ENCODE measurements around the gene NMNAT2. TPM values are rescaled to one million over a fixed set of nuclear protein-coding genes. Genes with fewer than 3 reads are reported as not detected.
"Not testable (repeated sequence)": the region's sequence is repeated elsewhere in the genome, so short reads cannot be mapped to it uniquely, and the experiment has no call there.

Gene NMNAT2
- polyA plus RNA-seq, 4 donors: 0.34 to 2.3 TPM; not detected in 2

DNA sequence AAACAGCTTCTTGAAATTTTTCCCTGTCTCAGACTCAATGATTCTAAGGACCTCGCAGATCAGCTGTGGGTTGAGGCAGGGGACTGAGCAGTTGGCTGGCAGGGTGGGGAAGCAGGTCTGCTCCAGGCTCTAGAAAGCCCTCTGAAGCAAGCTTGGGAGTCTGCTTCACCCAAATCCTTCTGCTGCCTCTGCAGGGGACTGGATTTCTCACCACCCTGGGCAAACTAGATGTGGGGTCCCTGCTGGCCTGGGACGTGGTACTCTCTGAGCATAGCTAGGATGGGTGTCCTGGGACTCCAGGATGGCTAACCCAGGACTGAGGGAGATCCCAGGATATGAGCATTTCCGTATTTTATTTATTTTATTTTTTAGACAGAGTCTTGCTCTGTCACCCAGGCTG, 142.9 kb downstream of the NMNAT2 start:
- Histone ChIP-seq H3K9me3 (ENCODE audit: control insufficient read depth in 2 of 2, insufficient read depth in 1 of 2, low read depth in 1 of 2, low read length in 1 of 2) (no peaks in the 10 kb centered on the region), H3K36me3 (ENCODE audit: control insufficient read depth in 3 of 3, insufficient read depth in 2 of 3, low read depth in 1 of 3, low read length in 3 of 3) (no peaks in the 10 kb centered on the region), H3K27me3 (ENCODE audit: control insufficient read depth in 3 of 3, insufficient read depth in 3 of 3, low read length in 3 of 3) (no peaks in the 10 kb centered on the region), H3K4me3 (ENCODE audit: low read depth in 1 of 3, low read length in 3 of 3) (no peak overlapping the region), H3K27ac (ENCODE audit: low read depth in 1 of 3, low read length in 2 of 3) (no peak overlapping the region), H3K4me1 (ENCODE audit: control insufficient read depth in 3 of 3, insufficient read depth in 2 of 3, low read depth in 1 of 3, low read length in 2 of 3) (peaks cover 0 to 24% (median 0%) of the 10 kb centered on the region in 3 donors)
- no peak for FAIRE-seq
- 76 to 86% (median 81%) methylated on average over 3 of the region's 3 CpGs for WGBS, 3 donors
- no peak for DNase-seq

GRCh38 chr1:183274836-183275235, 143.3 kb downstream of the NMNAT2 start:
- WGBS, 3 donors: 66 to 83% (median 66%) methylated on average over 3 of the region's 3 CpGs
- no peak for DNase-seq

DNA sequence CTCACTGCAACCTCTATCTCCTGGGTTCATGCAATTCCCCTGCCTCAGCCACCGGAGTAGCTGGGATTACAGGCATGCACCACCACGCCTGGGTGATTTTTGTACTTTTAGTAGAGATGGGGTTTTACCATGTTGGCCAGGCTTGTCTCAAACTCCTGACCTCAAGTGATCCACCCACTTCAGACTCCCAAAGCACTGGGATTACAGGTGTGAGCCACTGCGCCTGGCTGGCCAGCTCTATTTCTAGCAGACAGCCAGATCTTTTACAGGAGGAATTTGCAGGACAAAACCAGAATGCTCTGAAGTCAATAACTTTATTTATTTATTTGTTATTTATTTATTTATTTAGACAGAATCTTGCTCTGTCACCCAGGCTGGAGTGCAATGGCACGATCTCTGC, 144.2 kb downstream of the NMNAT2 start:
- FAIRE-seq; DNase-seq; H3K27me3 ChIP-seq (ENCODE audit: control insufficient read depth in 3 of 3, insufficient read depth in 3 of 3, low read length in 3 of 3); H3K9me3 ChIP-seq (ENCODE audit: control insufficient read depth in 2 of 2, insufficient read depth in 1 of 2, low read depth in 1 of 2, low read length in 1 of 2); H3K36me3 ChIP-seq (ENCODE audit: control insufficient read depth in 3 of 3, insufficient read depth in 2 of 3, low read depth in 1 of 3, low read length in 3 of 3); H3K4me3 ChIP-seq (ENCODE audit: low read depth in 1 of 3, low read length in 3 of 3); H3K27ac ChIP-seq (ENCODE audit: low read depth in 1 of 3, low read length in 2 of 3): not testable (repeated sequence)
- peaks cover 0 to 21% (median 0%) of the 10 kb centered on the region in 3 donors for H3K4me1 ChIP-seq (ENCODE audit: control insufficient read depth in 3 of 3, insufficient read depth in 2 of 3, low read depth in 1 of 3, low read length in 2 of 3)
- WGBS, 3 donors: 89 to 96% (median 89%) methylated on average over 4 of the region's 4 CpGs

More at GRCh38 chr1:183274836-183275235, 143.3 kb downstream of the NMNAT2 start:
- no peaks in the 10 kb centered on the region for H3K36me3 ChIP-seq (ENCODE audit: control insufficient read depth in 3 of 3, insufficient read depth in 2 of 3, low read depth in 1 of 3, low read length in 3 of 3)
- no peak overlapping the region for H3K27ac ChIP-seq (ENCODE audit: low read depth in 1 of 3, low read length in 2 of 3)
- no peaks in the 10 kb centered on the region for H3K9me3 ChIP-seq (ENCODE audit: control insufficient read depth in 2 of 2, insufficient read depth in 1 of 2, low read depth in 1 of 2, low read length in 1 of 2)
- no peak for FAIRE-seq
- peaks cover 0 to 24% (median 0%) of the 10 kb centered on the region in 3 donors for H3K4me1 ChIP-seq (ENCODE audit: control insufficient read depth in 3 of 3, insufficient read depth in 2 of 3, low read depth in 1 of 3, low read length in 2 of 3)
- H3K27me3 ChIP-seq (ENCODE audit: control insufficient read depth in 3 of 3, insufficient read depth in 3 of 3, low read length in 3 of 3): no peaks in the 10 kb centered on the region
- H3K4me3 ChIP-seq (ENCODE audit: low read depth in 1 of 3, low read length in 3 of 3): no peak overlapping the region

DNA sequence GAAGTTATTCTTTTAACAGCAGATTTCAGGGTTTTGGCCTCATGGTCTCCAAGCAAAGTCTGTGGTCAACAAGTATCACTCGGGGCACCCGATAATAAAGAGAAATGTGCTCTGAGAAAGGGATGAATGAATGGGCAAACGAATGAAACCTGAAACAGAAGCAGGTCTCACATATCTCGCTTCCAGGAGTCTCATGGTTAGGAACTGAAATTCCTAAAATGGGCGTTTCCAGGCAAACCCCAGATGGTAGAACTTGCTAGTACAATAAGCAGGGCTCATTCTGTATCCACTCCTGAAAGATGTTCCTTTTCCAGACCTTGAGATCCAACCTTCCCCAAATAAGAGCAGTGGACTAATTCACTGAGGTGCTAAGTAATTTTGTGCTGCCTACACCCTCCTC, 144.9 kb downstream of the NMNAT2 start:
- 83 to 89% (median 84%) methylated on average over 5 of the region's 5 CpGs for WGBS, 3 donors
- no peak for FAIRE-seq

GRCh38 chr1:183272390-183272848, 145.8 kb downstream of the NMNAT2 start:
- DNase-seq (no peak), FAIRE-seq (no peak)
- Histone ChIP-seq H3K27ac (ENCODE audit: low read depth in 1 of 3, low read length in 2 of 3) (no peak overlapping the region), H3K27me3 (ENCODE audit: control insufficient read depth in 3 of 3, insufficient read depth in 3 of 3, low read length in 3 of 3) (no peaks in the 10 kb centered on the region), H3K4me1 (ENCODE audit: control insufficient read depth in 3 of 3, insufficient read depth in 2 of 3, low read depth in 1 of 3, low read length in 2 of 3) (peaks cover 0 to 21% (median 0%) of the 10 kb centered on the region in 3 donors), H3K36me3 (ENCODE audit: control insufficient read depth in 3 of 3, insufficient read depth in 2 of 3, low read depth in 1 of 3, low read length in 3 of 3) (no peaks in the 10 kb centered on the region), H3K4me3 (ENCODE audit: low read depth in 1 of 3, low read length in 3 of 3) (no peak overlapping the region), H3K9me3 (ENCODE audit: control insufficient read depth in 2 of 2, insufficient read depth in 1 of 2, low read depth in 1 of 2, low read length in 1 of 2) (no peaks in the 10 kb centered on the region)
- 76 to 83% (median 81%) methylated on average over 4 of the region's 4 CpGs for WGBS, 3 donors

More for the DNA sequence above, 144.9 kb downstream of the NMNAT2 start:
- DNase-seq: no peak
- H3K36me3 ChIP-seq (ENCODE audit: control insufficient read depth in 3 of 3, insufficient read depth in 2 of 3, low read depth in 1 of 3, low read length in 3 of 3): no peaks in the 10 kb centered on the region
- no peak overlapping the region for H3K4me3 ChIP-seq (ENCODE audit: low read depth in 1 of 3, low read length in 3 of 3)
- H3K9me3 ChIP-seq (ENCODE audit: control insufficient read depth in 2 of 2, insufficient read depth in 1 of 2, low read depth in 1 of 2, low read length in 1 of 2): no peaks in the 10 kb centered on the region
- H3K27ac ChIP-seq (ENCODE audit: low read depth in 1 of 3, low read length in 2 of 3): no peak overlapping the region
- H3K4me1 ChIP-seq (ENCODE audit: control insufficient read depth in 3 of 3, insufficient read depth in 2 of 3, low read depth in 1 of 3, low read length in 2 of 3): peaks cover 0 to 21% (median 0%) of the 10 kb centered on the region in 3 donors
- no peaks in the 10 kb centered on the region for H3K27me3 ChIP-seq (ENCODE audit: control insufficient read depth in 3 of 3, insufficient read depth in 3 of 3, low read length in 3 of 3)

GRCh38 chr1:183270541-183271141, 147.5 kb downstream of the NMNAT2 start:
- H3K4me1 ChIP-seq (ENCODE audit: control insufficient read depth in 3 of 3, insufficient read depth in 2 of 3, low read depth in 1 of 3, low read length in 2 of 3): peaks cover 0 to 10% (median 0%) of the 10 kb centered on the region in 3 donors
- FAIRE-seq (no peak), DNase-seq (peak in 1 of 2 donors; percentile 30)
- H3K9me3 ChIP-seq (ENCODE audit: control insufficient read depth in 2 of 2, insufficient read depth in 1 of 2, low read depth in 1 of 2, low read length in 1 of 2): no peaks in the 10 kb centered on the region
- H3K4me3 ChIP-seq (ENCODE audit: low read depth in 1 of 3, low read length in 3 of 3): no peak overlapping the region
- no peaks in the 10 kb centered on the region for H3K36me3 ChIP-seq (ENCODE audit: control insufficient read depth in 3 of 3, insufficient read depth in 2 of 3, low read depth in 1 of 3, low read length in 3 of 3)
- H3K27ac ChIP-seq (ENCODE audit: low read depth in 1 of 3, low read length in 2 of 3): no peak overlapping the region
- 29 to 33% (median 33%) methylated on average over 5 of the region's 5 CpGs for WGBS, 3 donors
- no peaks in the 10 kb centered on the region for H3K27me3 ChIP-seq (ENCODE audit: control insufficient read depth in 3 of 3, insufficient read depth in 3 of 3, low read length in 3 of 3)

GRCh38 chr1:183267646-183268431, 150.3 kb downstream of the NMNAT2 start:
- Histone ChIP-seq H3K4me3 (ENCODE audit: low read depth in 1 of 3, low read length in 3 of 3) (no peak overlapping the region), H3K36me3 (ENCODE audit: control insufficient read depth in 3 of 3, insufficient read depth in 2 of 3, low read depth in 1 of 3, low read length in 3 of 3) (no peaks in the 10 kb centered on the region), H3K27me3 (ENCODE audit: control insufficient read depth in 3 of 3, insufficient read depth in 3 of 3, low read length in 3 of 3) (no peaks in the 10 kb centered on the region), H3K27ac (ENCODE audit: low read depth in 1 of 3, low read length in 2 of 3) (peak overlapping the region in 1 of 3 donors; percentile 28), H3K9me3 (ENCODE audit: control insufficient read depth in 2 of 2, insufficient read depth in 1 of 2, low read depth in 1 of 2, low read length in 1 of 2) (no peaks in the 10 kb centered on the region), H3K4me1 (ENCODE audit: control insufficient read depth in 3 of 3, insufficient read depth in 2 of 3, low read depth in 1 of 3, low read length in 2 of 3) (peaks cover 0 to 10% (median 0%) of the 10 kb centered on the region in 3 donors)
- WGBS, 3 donors: 68 to 75% (median 69%) methylated on average over 7 of the region's 7 CpGs
- DNase-seq (no peak), FAIRE-seq (no peak)

GRCh38 chr1:183263886-183264602, 154.1 kb downstream of the NMNAT2 start:
- H3K4me1 ChIP-seq (ENCODE audit: control insufficient read depth in 3 of 3, insufficient read depth in 2 of 3, low read depth in 1 of 3, low read length in 2 of 3): no peaks in the 10 kb centered on the region
- 65 to 74% (median 71%) methylated on average over 6 of the region's 6 CpGs for WGBS, 3 donors
- DNase-seq: no peak

More at GRCh38 chr1:183263886-183264602, 154.1 kb downstream of the NMNAT2 start:
- Histone ChIP-seq H3K27ac (ENCODE audit: low read depth in 1 of 3, low read length in 2 of 3) (no peak overlapping the region), H3K36me3 (ENCODE audit: control insufficient read depth in 3 of 3, insufficient read depth in 2 of 3, low read depth in 1 of 3, low read length in 3 of 3) (no peaks in the 10 kb centered on the region), H3K4me3 (ENCODE audit: low read depth in 1 of 3, low read length in 3 of 3) (no peak overlapping the region), H3K9me3 (ENCODE audit: control insufficient read depth in 2 of 2, insufficient read depth in 1 of 2, low read depth in 1 of 2, low read length in 1 of 2) (no peaks in the 10 kb centered on the region), H3K27me3 (ENCODE audit: control insufficient read depth in 3 of 3, insufficient read depth in 3 of 3, low read length in 3 of 3) (peaks cover 0 to 2% (median 0%) of the 10 kb centered on the region in 3 donors)
- no peak for FAIRE-seq
